Keratinocyte (primary cell): ENCODE results near the gene ZNF462.

Source experiments
- EZH2 ChIP-seq: IDR thresholded peaks from one replicate; pipeline ENCODE4 v1.6.1; 2012; ENCODE audit warnings: inconsistent platforms, mild to moderate bottlenecking, low read length, moderate library complexity
- TF ChIP-seq, protein P1 (sequence below), 3 experiments: IDR thresholded peaks in 1 of 3; conservative IDR thresholded peaks in 1 of 3; optimal IDR thresholded peaks in 1 of 3; 2 replicates in 2 of 3; 3 replicates in 1 of 3; pipeline versions ENCODE3 to v1.5.1; 2011; ENCODE audit warnings: low read length in 3 of 3, mild to moderate bottlenecking in 3 of 3, moderate library complexity in 2 of 3, control low read depth in 1 of 3, inconsistent platforms in 1 of 3; ENCODE audit not compliant: insufficient read depth in 2 of 3; ENCODE audit errors: extremely low read depth in 1 of 3

DNA sequence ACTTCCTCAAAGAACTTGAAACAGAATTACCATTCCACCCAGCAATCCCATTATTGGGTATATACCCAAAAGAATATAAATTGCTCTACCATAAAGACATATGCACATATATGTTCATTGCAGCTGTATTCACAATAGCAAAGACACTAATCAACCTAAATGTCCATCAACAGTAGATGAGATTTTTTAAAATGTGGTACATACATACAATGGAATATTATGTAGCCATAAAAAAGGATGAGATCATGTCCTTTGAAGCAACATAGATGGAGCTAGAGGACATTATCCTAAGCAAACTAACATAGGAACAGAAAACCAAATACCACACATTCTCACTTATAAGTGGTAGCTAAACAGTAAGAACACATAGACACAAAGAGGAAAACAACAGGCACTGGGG, 28.1 kb upstream of the ZNF462 start:
- TF ChIP-seq, protein P1, sequence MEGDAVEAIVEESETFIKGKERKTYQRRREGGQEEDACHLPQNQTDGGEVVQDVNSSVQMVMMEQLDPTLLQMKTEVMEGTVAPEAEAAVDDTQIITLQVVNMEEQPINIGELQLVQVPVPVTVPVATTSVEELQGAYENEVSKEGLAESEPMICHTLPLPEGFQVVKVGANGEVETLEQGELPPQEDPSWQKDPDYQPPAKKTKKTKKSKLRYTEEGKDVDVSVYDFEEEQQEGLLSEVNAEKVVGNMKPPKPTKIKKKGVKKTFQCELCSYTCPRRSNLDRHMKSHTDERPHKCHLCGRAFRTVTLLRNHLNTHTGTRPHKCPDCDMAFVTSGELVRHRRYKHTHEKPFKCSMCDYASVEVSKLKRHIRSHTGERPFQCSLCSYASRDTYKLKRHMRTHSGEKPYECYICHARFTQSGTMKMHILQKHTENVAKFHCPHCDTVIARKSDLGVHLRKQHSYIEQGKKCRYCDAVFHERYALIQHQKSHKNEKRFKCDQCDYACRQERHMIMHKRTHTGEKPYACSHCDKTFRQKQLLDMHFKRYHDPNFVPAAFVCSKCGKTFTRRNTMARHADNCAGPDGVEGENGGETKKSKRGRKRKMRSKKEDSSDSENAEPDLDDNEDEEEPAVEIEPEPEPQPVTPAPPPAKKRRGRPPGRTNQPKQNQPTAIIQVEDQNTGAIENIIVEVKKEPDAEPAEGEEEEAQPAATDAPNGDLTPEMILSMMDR (optimal IDR thresholded peaks at IDR 0.05 in 1 of 3, IDR thresholded peaks at IDR 0.05 in 1 of 3, conservative IDR thresholded peaks at IDR 0.05 in 1 of 3; ENCODE audit: extremely low read depth in 1 of 3, insufficient read depth in 2 of 3, low read length in 3 of 3): no peak
- no peak for TF ChIP-seq EZH2
